HG03280 (cell line): ENCODE results near the gene DPF1.

Experiments used
- ATAC-seq: cut with Tn5 transposase; IDR thresholded peaks from one replicate; pipeline ENCODE4 v1.9.1; 2021; ENCODE audit warnings: mild to moderate bottlenecking, moderate library complexity; ENCODE audit not compliant: unreplicated experiment

The DPF1 gene

GRCh38 chr19:38221919-38222830, 1.8 kb downstream of the DPF1 start:
- no peak for ATAC-seq

GRCh38 chr19:38221421-38221820, 2.6 kb downstream of the DPF1 start:
- no peak for ATAC-seq

GRCh38 chr19:38219221-38219620, 4.8 kb downstream of the DPF1 start:
- no peak for ATAC-seq

- no peak for ATAC-seq
These were observed 5.8 kb downstream of the DPF1 start for GRCh38 chr19:38218204-38218603.

- ATAC-seq = no peak
These were observed 7.0 kb downstream of the DPF1 start for GRCh38 chr19:38216785-38217641.

- no peak for ATAC-seq
These were observed 10.0 kb downstream of the DPF1 start for GRCh38 chr19:38213911-38214625.

- ATAC-seq = no peak
These were observed 10.6 kb downstream of the DPF1 start for GRCh38 chr19:38213469-38213868.

GRCh38 chr19:38211766-38212165, 12.3 kb downstream of the DPF1 start:
- no peak for ATAC-seq

GRCh38 chr19:38211151-38211591, 12.9 kb downstream of the DPF1 start:
- no peak for ATAC-seq

- ATAC-seq = no peak
These were observed 13.5 kb downstream of the DPF1 start for GRCh38 chr19:38210458-38210987.

DNA sequence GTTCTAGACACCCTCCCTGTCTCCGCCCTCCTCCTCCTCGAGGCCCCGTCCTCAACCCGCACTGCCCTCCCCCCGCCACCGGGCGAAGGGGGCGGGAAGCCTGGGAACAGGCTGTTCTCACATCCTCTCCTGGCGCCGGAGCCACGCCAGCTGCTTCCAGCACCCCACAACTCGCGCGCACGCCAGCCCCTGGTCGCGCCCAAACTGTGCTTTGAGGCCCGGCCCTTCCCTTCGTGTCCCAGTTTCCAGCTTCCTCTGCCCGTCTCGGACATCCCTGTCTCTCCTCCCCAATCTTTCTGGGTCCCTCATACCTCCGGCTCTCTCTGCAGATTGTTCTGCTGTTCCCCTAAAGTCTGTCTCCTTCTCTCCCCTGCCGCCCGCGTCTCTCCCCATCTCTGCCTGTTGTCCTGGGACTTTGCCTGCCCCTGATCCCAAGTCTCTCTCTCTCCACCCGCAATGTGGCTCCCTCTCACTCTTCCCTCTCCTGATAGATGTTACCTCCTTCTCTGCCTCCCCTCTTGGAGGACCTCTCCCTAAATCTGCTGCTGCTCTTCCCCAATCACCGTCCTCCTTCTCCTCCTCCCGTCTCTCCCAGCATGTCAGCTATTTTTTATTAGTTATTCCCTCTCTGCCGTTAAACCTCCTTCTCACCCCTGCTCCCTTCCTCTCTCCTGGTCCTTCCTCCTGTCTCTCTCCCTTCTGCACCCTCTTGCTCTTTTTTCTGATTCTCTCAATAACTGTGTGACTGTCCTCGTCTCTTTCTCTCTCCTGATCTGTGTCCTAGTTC, 14.2 kb downstream of the DPF1 start:
- ATAC-seq = no peak

GRCh38 chr19:38209152-38209551, 14.9 kb downstream of the DPF1 start:
- no peak for ATAC-seq

DNA sequence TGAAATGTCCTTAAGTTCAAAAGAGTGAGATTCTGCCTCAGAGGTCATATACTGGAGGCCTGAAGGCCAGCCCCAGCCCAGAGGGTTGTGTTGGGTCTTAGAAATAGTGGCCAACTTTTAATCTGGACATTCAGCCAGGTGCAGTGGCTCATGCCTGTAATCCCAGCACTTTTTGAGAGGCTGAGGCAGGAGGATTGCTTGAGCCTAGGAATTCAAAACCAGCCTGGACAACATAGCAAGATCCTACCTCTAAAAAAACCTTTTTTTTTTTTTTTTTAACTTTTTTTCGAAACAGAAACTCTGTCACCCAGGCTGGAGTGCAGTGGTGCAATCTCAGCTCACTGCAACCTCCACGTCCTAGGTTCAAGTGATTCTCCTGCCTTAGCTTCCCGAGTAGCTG, 15.5 kb downstream of the DPF1 start:
- no peak for ATAC-seq

DNA sequence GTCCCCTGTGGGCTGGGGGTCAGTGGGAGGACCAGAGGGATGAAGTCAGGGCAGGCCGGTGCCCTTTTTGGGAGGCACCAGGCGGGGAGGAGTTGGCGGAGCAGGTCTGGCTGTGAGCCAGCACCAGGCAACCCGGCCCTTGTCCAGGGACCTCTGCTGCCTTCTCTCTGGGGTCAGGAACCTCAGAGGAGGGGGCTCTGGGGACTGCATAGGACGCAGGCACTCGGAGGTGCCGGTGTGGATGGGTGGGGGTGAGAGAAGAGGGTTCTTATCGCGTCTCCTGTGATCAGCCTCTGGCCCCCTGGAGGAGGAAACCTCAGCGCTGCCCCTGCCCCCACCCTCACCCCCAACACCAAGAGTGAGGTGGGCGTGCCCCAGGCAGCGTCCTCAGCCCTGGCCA, 16.5 kb downstream of the DPF1 start:
- ATAC-seq = no peak

DNA sequence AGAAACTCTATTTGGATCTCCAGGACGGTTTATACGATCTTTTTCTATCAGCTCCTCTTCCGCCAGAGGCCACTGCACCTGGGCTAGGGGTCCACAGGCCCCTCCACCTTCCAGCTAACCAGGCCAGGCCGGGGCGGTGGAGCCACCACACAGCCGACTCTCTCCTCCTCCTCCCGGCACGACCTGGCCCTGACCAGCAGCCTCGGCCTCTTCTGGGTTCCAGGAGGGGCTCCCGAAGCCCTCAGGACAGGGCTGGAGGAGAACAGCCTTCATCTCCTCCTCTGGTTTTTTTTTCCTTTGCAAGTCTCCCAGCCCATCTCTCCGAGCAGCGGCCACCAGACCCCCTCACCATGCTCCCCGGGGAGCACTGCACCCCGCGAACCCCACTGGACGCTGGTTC, 17.1 kb downstream of the DPF1 start:
- no peak for ATAC-seq

DNA sequence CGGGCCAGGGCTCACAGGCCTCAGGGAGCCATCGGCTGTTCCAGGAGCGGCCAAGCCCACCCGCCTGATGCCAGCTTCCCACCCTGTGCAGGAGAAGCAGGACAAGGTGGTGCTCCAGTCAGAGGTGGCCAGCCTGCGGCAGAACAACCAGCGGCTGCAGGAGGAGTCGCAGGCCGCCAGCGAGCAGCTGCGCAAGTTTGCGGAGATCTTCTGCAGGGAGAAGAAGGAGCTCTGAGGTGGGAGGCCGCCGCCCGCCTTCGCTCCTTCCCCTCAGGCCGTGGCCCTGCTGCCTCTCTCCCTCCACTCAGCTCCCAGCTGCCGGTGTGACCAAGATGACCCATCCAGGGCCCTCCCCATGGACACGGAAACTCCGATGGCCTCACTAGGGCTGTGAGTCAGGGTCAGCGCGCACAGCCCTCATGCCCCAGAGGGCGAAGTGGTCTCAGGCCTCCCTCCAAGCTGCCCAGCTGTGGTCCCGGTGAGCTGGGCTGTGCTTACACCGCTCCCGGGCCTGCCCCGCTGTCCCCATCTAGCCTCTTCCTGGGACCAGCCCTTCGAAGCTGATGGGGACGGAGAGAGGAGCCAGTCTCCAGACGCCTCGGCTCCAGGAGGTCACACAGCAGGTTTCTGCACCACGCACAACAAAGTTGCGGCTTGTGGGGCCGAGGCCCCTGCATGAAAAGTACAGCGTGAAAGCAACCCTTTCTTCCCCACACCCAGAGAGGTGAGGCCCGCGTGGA, 17.8 kb downstream of the DPF1 start:
- no peak for ATAC-seq

DNA sequence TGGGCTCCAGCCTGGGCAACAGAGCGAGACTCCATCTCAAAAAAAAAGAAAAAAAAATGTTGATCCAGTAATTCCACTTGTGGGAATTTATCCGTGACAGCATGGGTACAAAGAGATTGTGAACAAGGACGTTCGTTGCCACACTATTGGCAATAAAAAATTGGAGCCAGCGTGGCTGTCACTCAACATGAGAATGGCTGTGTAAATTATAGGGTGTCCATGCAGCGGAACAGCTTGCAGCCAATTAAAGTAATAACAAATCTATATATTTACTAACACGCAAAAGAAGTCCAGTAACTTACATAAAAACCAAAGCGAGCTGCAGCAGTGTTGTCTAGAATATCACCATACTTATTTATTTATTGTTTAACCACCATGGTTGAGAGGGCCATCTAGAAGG, 19.3 kb downstream of the DPF1 start:
- ATAC-seq = no peak

DNA sequence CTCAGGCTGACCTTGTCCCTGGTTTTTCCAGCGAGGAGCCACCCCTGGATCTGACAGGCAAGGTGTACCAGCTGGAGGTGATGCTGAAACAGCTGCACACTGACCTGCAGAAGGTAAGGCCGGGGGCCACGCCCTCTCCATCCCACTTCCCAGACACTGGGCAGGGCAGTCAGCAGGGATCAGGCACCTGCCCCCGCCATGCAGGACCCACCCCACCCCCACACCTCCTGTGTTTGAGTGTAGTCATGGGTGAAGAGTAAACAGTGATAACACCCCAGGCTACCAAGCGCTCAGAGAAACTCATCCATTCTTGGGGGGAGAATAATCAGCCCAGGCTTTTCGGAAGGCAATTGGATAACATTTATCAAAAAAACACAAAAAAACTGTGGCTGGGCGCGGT, 19.9 kb downstream of the DPF1 start:
- ATAC-seq = no peak

- no peak for ATAC-seq
These were observed 20.8 kb downstream of the DPF1 start for GRCh38 chr19:38203197-38203596.
